Gastroesophageal sphincter (tissue), 4 donors: ENCODE measurements around the gene SGPL1. TPM values are rescaled to one million over a fixed set of nuclear protein-coding genes. Genes with fewer than 3 reads are reported as not detected.

Experiments
- ATAC-seq: fragments of 150-250 bp; one replicate; pipeline ENCODE4 v1.9.1; 2016; ENCODE audit warnings: mild to moderate bottlenecking, moderate library complexity
- H3K27ac ChIP-seq, 4 donors: fragments of 200-600 bp; sonication (generic) in 3 of 4; 1 replicate in 3 of 4; 2 replicates in 1 of 4; pipeline ENCODE4 v1.5.1; 2016 to 2019
- H3K27me3 ChIP-seq: fragments of 200-600 bp; sonication (generic); one replicate; pipeline ENCODE4 v1.5.1; 2019
- H3K36me3 ChIP-seq, 2 donors: fragments of 200-600 bp; sonication (generic); one replicate each; pipeline ENCODE4 v1.5.1; 2019; ENCODE audit warnings: control low read depth in 1 of 2
- H3K4me1 ChIP-seq, 3 donors: fragments of 200-600 bp; sonication (generic); 1 replicate in 2 of 3; 2 replicates in 1 of 3; pipeline ENCODE4 v1.5.1; 2016 to 2019; ENCODE audit warnings: control low read depth in 2 of 3
- H3K4me3 ChIP-seq, 2 donors: fragments of 200-600 bp; sonication (generic); one replicate each; pipeline ENCODE4 v1.5.1; 2019; ENCODE audit warnings: mild to moderate bottlenecking in 1 of 2, moderate library complexity in 1 of 2
- H3K9me3 ChIP-seq, 3 donors: fragments of 200-600 bp; sonication (generic); one replicate each; pipeline ENCODE4 v1.5.1; 2017 to 2019; ENCODE audit warnings: control low read depth in 2 of 3
- CTCF ChIP-seq, 4 experiments: fragments of 200-600 bp in 2 of 4; fragments of 450-650 bp in 2 of 4; sonication (generic) in 1 of 4; IDR thresholded peaks; one replicate each; pipeline ENCODE4 v1.5.1; 2017 to 2019; ENCODE audit warnings: antibody characterized with exemption in 4 of 4, mild to moderate bottlenecking in 2 of 4, moderate library complexity in 2 of 4
- EP300 ChIP-seq: sonication (generic); formaldehyde crosslinking; IDR thresholded peaks from one replicate; pipeline ENCODE4 v1.6.1; 2017; ENCODE audit warnings: antibody characterized with exemption, mild to moderate bottlenecking
- POLR2A ChIP-seq, 2 donors: fragments of 450-650 bp; IDR thresholded peaks; one replicate each; pipeline ENCODE4 v1.6.1; 2017; ENCODE audit warnings: antibody characterized with exemption in 2 of 2, mild to moderate bottlenecking in 2 of 2, moderate library complexity in 1 of 2
- POLR2AphosphoS5 ChIP-seq: sonication (generic); formaldehyde crosslinking; IDR thresholded peaks from one replicate; pipeline ENCODE4 v1.6.1; 2017; ENCODE audit warnings: antibody characterized with exemption
- WGBS, 2 donors: methylation state at CpG; one replicate each; pipeline ENCODE4 v1.1.5; 2018; ENCODE audit warnings: low coverage in 1 of 2; 5-methylcytosine and 5-hydroxymethylcytosine counted together
- small RNA-seq, 4 donors: library from RNA; depleted of rRNA; stranded (forward); fragments of <200 nt; gene quantifications; one replicate each; pipeline ENCODE3, GENCODE V24; 2016
- total RNA-seq, 4 donors: library from RNA; depleted of rRNA; stranded (reverse); fragments of >200 nt; gene quantifications; one replicate each; pipeline ENCODE4 v1.1.0, GENCODE V29; 2016

Gene SGPL1
- total RNA-seq, 4 donors from 2014 or later = 23.0 to 28.1 (median 24.4) TPM

GRCh38 chr10:70926226-70927000 is 110.7 kb downstream of the SGPL1 start:
- Histone ChIP-seq H3K4me3 (no peak overlapping the region), H3K36me3 (no peaks in the 10 kb centered on the region), H3K27me3 (peaks cover 7% of the 10 kb centered on the region), H3K4me1 (peaks cover 0 to 6% (median 0%) of the 10 kb centered on the region in 3 donors), H3K27ac (no peak overlapping the region), H3K9me3 (no peaks in the 10 kb centered on the region)
- 77 to 86% methylated on average over 1 to 6 of the region's 18 CpGs for WGBS, 2 donors
- no peak for ATAC-seq
- TF ChIP-seq EP300 (no peak), CTCF (IDR thresholded peaks at IDR 0.05) (no peak), POLR2A (IDR thresholded peaks at IDR 0.05) (no peak), POLR2AphosphoS5 (no peak)

- 77% methylated on average over 13 of the region's 13 CpGs; no CpG with 5 or more reads in 1 of the 2 donors for WGBS, 2 donors
- H3K27me3 ChIP-seq = peaks cover 7% of the 10 kb centered on the region
- no peak for TF ChIP-seq CTCF (IDR thresholded peaks at IDR 0.05)
- no peak for TF ChIP-seq POLR2A (IDR thresholded peaks at IDR 0.05)
- no peak for TF ChIP-seq EP300
- ATAC-seq = no peak
- no peaks in the 10 kb centered on the region for H3K9me3 ChIP-seq
- H3K36me3 ChIP-seq = no peaks in the 10 kb centered on the region
- no peak overlapping the region for H3K27ac ChIP-seq
- H3K4me1 ChIP-seq = peaks cover 0 to 6% (median 0%) of the 10 kb centered on the region in 3 donors
- no peak overlapping the region for H3K4me3 ChIP-seq
These were observed 111.6 kb downstream of the SGPL1 start for GRCh38 chr10:70927189-70927943.

GRCh38 chr10:70928140-70928539 is 112.4 kb downstream of the SGPL1 start:
- no peak overlapping the region for H3K4me3 ChIP-seq
- ATAC-seq = no peak
- no peak overlapping the region for H3K27ac ChIP-seq
- TF ChIP-seq EP300 (no peak), POLR2A (IDR thresholded peaks at IDR 0.05) (no peak), POLR2AphosphoS5 (no peak), CTCF (IDR thresholded peaks at IDR 0.05) (no peak)
- peaks cover 7% of the 10 kb centered on the region for H3K27me3 ChIP-seq
- WGBS, 2 donors = 83 to 87% methylated on average over 2 to 3 of the region's 8 CpGs
- H3K4me1 ChIP-seq = peaks cover 0 to 6% (median 0%) of the 10 kb centered on the region in 3 donors
- no peaks in the 10 kb centered on the region for H3K36me3 ChIP-seq
- H3K9me3 ChIP-seq = no peaks in the 10 kb centered on the region

GRCh38 chr10:70930263-70931000 is 114.7 kb downstream of the SGPL1 start:
- no peak for ATAC-seq
- H3K4me3 ChIP-seq = no peak overlapping the region
- H3K36me3 ChIP-seq = no peaks in the 10 kb centered on the region
- WGBS, 2 donors = 61% methylated on average over 2 of the region's 17 CpGs; no CpG with 5 or more reads in 1 of the 2 donors
- TF ChIP-seq POLR2A (IDR thresholded peaks at IDR 0.05) (no peak), POLR2AphosphoS5 (no peak), CTCF (IDR thresholded peaks at IDR 0.05) (no peak), EP300 (no peak)
- H3K27ac ChIP-seq = no peak overlapping the region
- peaks cover 8% of the 10 kb centered on the region for H3K27me3 ChIP-seq
- peaks cover 0 to 5% (median 0%) of the 10 kb centered on the region in 3 donors for H3K4me1 ChIP-seq
- H3K9me3 ChIP-seq = no peaks in the 10 kb centered on the region

Small RNA genes lying within 50 kb of the gene (small RNA-seq; reads per million reads assigned to genes)
- gene RPS26P40 = 0 reads per million in 4 donors

Other genes with a start within 250 kb of the SGPL1 start
- 1 to 10 TPM in 2 of 4 donors, under 1 TPM in 1, not detected in 1; 0.96 to 3.9 (median 2.0) TPM for gene PRF1, start 213.2 kb upstream of the SGPL1 start, total RNA-seq
- gene ADAMTS14, start 143.4 kb upstream of the SGPL1 start, total RNA-seq = under 1 TPM in 2 of 4 donors, not detected in 2; 0.04 to 0.27 TPM
- not detected for gene TBATA, start 30.6 kb upstream of the SGPL1 start, total RNA-seq
- 100 to 1,000 TPM in 1 of 4 donors, 10 to 100 TPM in 3; 63.4 to 102 (median 74.0) TPM for gene PCBD1, start 72.6 kb downstream of the SGPL1 start, total RNA-seq